GM19397 (cell line): ENCODE results near the gene NPDC1.

ENCODE experiments used
- ATAC-seq: cut with Tn5 transposase; IDR thresholded peaks from one replicate; pipeline ENCODE4 v1.9.1; 2021; ENCODE audit warnings: mild to moderate bottlenecking, moderate library complexity; ENCODE audit not compliant: unreplicated experiment

The NPDC1 gene

DNA sequence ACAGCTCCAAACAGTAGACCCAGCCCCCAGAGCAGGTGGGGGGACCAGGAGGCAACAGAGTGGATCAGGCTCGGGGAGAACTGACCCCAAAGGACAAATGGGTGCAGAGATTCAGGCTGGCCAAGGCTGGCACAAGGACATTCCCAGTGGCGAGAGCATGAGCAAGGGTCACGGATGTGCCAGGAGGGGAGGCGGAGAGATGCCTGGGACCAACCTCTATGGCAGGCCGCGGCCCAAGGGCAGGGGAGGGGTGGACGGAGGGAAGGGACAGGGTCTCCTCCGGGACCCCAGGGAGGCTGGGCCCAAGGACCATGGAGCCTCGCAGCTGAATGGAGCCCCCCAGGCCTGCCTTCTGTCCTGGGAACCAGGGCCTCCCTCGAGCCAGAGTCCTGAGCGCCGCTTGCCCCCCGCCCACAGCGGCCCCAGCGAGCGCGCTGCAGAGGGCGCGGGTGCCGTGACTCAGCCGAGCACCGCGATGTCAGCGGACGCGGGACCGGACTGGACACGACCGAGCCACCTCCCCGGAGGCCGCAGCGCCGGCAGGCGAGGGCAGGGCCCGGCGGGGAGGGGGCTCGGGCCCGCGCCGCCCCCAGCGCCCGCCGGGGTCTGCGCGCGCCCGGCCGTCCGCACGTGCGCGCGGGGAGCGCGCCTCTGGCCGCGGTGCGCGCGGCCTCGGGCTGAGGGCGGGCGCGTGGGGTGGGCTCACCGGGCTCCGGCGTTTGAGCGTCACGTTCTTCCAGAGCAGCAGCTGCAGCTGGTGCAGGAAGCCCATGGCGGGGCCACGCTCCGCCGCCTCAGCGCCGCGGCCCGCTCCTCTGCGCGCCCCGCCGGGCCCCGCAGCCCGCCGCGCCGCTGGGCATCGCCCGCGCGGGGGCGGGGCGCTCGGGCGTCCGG lies 18.4 kb downstream of the NPDC1 start, which contains the start of gene ABCA2:
Gene ABCA2 (minus strand): TSS at position 869 of the 894 bp plus-strand sequence. CDS start 97 bp downstream, at position 772.
- ATAC-seq = no peak

- ATAC-seq = no peak
These were observed 19.1 kb downstream of the NPDC1 start for GRCh38 chr9:137026828-137027227.

- ATAC-seq = no peak
These were observed 19.6 kb downstream of the NPDC1 start for GRCh38 chr9:137026384-137026783.

- ATAC-seq = no peak
These were observed 20.4 kb downstream of the NPDC1 start for GRCh38 chr9:137025517-137025966.

DNA sequence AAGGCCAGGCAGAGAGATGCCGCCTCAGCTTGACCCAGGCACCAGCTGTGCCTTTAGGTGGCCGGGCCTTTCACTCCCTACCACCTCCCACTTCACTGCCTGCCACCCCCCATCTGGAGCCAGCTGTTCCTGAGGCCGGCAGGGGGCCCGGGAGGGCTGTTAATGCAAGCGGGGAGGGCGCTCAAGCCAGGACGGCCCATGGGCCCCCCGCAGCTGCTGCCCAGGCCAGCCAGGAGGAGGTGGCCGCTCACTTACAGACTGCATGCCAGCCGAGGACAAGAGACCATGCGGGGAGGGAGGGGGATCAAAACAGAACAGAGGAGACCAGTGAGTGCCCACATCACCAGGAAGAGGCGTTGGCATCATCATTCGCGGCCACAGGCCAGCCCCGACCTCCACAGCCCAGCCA lies 22.4 kb downstream of the NPDC1 start:
- no peak for ATAC-seq

DNA sequence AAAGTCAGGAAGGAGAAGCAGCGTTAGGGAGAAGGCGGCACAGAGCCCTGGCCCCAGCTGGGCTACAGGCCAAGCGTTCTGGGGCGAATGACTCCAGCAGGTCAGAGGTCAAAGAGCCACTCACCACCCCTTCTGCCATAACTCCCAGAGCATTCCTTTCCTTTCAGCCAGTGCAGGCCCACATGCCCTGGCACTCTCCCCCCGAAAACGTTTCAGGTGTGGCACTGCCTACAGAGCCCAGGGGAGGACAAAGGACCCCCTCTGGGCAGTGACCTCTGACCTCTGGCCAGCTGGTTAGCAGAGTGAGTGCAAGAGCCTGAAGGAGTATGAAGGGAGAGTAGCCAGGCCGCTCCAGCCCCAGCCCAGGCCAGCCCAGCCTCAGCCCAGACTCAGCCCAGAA lies 22.8 kb downstream of the NPDC1 start:
- ATAC-seq = no peak

- no peak for ATAC-seq
These were observed 23.3 kb downstream of the NPDC1 start for GRCh38 chr9:137022662-137023008.

DNA sequence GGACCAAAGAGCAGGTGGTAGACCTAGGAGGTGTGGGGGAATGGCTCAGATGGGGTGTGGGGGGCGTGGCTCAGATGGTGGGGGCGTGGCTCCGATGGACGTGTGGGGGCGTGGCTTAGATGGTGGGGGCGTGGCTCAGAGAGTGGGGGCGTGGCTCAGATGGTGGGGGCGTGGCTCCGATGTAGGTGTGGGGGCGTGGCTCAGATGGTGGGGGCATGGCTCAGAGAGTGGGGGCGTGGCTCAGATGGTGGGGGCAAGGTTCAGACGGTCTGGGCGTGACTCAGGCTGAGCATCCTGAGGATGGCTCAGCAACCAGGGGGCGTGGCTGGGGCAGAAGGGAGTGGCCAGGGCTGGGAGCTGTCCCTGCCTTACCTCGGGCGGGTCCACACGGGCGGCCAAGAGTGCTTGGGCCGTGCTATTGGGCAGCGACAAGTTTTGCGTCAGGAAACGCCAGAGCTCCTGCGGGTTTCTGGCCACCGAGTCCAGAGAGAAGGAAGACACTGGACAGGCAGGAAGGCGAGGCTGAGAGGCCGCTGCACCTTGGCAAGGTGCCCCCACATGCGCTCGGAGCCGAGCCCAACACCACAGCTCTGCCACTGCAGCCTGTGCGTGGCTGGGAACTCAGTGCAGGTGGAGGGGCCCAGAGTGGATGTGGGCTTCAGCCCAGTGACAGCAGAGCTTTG lies 23.9 kb downstream of the NPDC1 start:
- no peak for ATAC-seq

DNA sequence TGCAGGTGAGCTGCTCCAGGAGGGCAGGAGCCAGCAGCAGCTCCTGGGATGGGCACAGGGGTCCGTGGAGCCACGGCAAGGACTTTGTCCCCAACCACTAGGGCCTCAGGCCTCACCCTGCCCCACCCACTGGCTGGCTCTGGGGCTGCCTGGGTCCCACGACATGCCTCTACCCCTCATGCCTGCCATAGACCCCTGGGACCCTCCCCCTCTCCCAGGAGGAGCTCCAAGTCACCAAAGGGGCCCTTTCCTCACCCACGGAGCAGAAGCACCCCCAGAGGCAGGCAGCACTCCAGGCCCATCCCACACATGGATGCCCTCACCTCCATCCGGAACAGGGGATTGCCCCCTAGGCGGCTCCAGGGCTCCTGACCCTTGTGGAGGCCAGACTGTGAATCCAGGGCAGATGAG lies 24.4 kb downstream of the NPDC1 start:
- no peak for ATAC-seq

DNA sequence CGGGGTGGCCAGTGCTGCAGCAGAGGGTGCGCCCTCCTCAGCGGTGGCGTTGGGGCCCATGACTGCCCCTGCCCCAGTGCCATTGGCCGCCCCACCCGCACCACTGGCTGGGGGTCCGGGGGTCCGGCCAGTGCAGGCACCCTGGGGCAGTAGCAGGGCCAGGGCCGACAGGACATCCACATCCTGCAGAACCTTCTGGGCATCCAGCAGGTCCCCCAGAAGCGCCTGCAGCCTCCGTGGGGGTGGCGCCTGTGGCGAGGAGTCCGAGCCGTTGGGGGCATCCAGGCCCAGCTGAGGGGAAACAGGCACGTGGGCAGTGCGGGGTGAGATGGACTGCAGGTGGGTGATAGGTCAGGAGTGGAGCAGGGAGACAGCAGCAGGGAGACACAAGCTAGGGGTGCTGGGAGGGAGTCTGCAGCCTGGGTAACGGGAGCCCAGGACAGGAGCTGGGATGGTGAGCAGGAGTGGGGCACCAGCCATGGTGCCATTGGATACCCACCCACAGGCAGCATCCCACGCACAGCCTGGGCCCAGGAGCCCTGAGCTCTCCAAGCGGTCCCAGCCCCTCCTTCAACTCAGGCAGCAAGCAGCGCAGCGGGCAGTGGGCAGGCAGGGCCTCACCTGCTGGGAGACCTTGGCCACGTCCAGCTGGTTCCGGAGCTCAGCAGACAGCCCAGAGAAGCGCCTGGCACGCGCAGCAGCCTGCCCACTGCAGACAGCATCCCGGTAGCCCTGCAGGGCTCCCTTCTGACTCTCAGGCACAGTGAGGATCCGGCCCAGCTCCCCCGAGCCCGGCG lies 25.0 kb downstream of the NPDC1 start:
- no peak for ATAC-seq

- no peak for ATAC-seq
These were observed 25.9 kb downstream of the NPDC1 start for GRCh38 chr9:137019891-137020683.

DNA sequence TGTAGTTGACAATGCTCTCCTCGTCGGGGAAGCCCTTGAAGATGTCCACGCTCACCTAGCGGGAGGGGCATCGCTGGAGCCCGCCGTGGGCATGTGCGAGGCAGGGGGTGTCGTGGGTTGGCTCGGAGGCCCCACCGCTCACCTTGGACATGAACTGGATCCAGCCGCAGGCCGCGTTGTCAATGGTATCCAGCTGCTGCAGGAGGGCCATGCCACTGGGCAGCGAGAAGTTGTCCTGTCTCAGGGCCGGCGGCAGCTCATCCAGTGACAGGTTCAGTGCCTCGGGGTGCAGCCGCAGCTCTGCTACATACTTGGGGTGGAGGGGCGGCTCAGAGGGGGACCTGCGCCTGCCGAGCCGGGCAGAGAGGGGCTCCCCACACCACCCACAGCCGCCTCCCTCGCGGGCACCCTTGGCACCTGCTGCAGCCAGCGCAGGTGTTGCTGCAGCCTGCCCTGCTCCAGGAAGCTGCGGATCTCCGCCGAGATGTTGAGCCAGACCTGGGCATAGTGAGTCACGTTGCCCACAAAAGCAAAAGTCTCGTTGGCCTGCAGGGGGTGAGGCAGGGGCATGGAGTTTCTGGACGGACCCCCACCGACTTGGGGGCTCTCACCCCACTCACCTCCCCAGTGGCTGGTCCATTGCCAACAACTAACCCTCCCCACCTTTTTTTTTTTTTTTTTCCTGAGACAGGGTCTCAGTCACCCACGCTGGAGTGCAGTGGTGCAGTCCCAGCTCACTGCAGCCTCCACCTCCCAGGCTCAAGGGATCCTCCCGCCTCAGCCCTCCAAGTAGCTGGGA lies 27.0 kb downstream of the NPDC1 start:
- ATAC-seq = no peak

- ATAC-seq = no peak
These were observed 28.0 kb downstream of the NPDC1 start for GRCh38 chr9:137017791-137018497.

GRCh38 chr9:137017071-137017470 lies 28.9 kb downstream of the NPDC1 start:
- ATAC-seq = no peak

- ATAC-seq = no peak
These were observed 29.5 kb downstream of the NPDC1 start for GRCh38 chr9:137016436-137016835.

DNA sequence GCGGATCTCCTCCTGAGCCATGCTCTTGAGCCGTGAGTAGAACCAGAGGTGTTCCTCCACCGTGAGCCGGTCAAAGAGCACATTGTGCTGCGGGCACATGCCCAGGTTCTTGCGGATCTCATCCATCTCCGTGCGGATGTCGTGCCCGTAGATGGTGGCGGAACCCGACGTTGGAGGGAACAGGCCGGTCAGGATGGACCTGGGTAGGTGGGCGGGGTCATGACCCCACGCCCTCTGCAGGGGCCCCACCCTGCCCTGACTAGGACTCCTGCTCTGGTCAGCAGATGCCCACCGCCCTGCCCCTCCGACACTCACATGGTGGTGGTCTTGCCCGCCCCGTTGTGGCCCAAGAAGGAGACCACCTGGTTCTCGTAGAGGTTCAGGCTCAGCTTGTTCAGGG lies 30.0 kb downstream of the NPDC1 start:
- no peak for ATAC-seq

- no peak for ATAC-seq
These were observed 30.4 kb downstream of the NPDC1 start for GRCh38 chr9:137015540-137015930.

- no peak for ATAC-seq
These were observed 31.0 kb downstream of the NPDC1 start for GRCh38 chr9:137014776-137015539.
